ENCODE measurements around the gene MTG1.

The MTG1 gene

GRCh38 chr10:133446979-133447378, 53.0 kb downstream of the MTG1 start:
- no peaks in the 10 kb centered on the region for H3K36me3 ChIP-seq (replicated peaks; ENCODE audit: low read depth, low read length)
- H4K20me1 ChIP-seq (ENCODE audit: insufficient read depth, low read length) = no peaks in the 10 kb centered on the region
- H3K4me1 ChIP-seq (ENCODE audit: low read length) = no peaks in the 10 kb centered on the region
- peaks cover 4% of the 10 kb centered on the region; the same call in 1 of the 2 replicates for H3K9me3 ChIP-seq (ENCODE audit: insufficient read depth, low read length)
- no peak overlapping the region for H3K9ac ChIP-seq (ENCODE audit: low read length)
- H3K79me2 ChIP-seq (ENCODE audit: low read length) = no peaks in the 10 kb centered on the region
- no peaks in the 10 kb centered on the region for H3K27me3 ChIP-seq (ENCODE audit: low read depth, low read length)
- no peak overlapping the region for H3K4me3 ChIP-seq (ENCODE audit: low read length)
- no peak overlapping the region for H3K27ac ChIP-seq (ENCODE audit: low read length)
- H2AFZ ChIP-seq (ENCODE audit: low read depth, low read length) = no peak overlapping the region
- TF ChIP-seq EZH2phosphoT487 (IDR thresholded peaks at IDR 0.05; ENCODE audit: low read depth) = no peak
- no peak for TF ChIP-seq CTCF (IDR thresholded peaks at IDR 0.05; ENCODE audit: low read depth, low read length)
- no peak overlapping the region for H3K4me2 ChIP-seq (ENCODE audit: low read length)

- H3K4me3 ChIP-seq (ENCODE audit: low read length) = no peak overlapping the region
- no peak overlapping the region for H3K4me2 ChIP-seq (ENCODE audit: low read length)
- H3K27me3 ChIP-seq (ENCODE audit: low read depth, low read length) = no peaks in the 10 kb centered on the region
- no peaks in the 10 kb centered on the region for H3K79me2 ChIP-seq (ENCODE audit: low read length)
- no peaks in the 10 kb centered on the region for H3K4me1 ChIP-seq (ENCODE audit: low read length)
- H2AFZ ChIP-seq (ENCODE audit: low read depth, low read length) = no peak overlapping the region
- peaks cover 4% of the 10 kb centered on the region; the same call in 1 of the 2 replicates for H3K9me3 ChIP-seq (ENCODE audit: insufficient read depth, low read length)
- H3K9ac ChIP-seq (ENCODE audit: low read length) = no peak overlapping the region
- H3K36me3 ChIP-seq (replicated peaks; ENCODE audit: low read depth, low read length) = no peaks in the 10 kb centered on the region
- no peak for TF ChIP-seq EZH2phosphoT487 (IDR thresholded peaks at IDR 0.05; ENCODE audit: low read depth)
- no peak for TF ChIP-seq CTCF (IDR thresholded peaks at IDR 0.05; ENCODE audit: low read depth, low read length)
- H4K20me1 ChIP-seq (ENCODE audit: insufficient read depth, low read length) = no peaks in the 10 kb centered on the region
- H3K27ac ChIP-seq (ENCODE audit: low read length) = no peak overlapping the region
Measured at GRCh38 chr10:133448120-133448519, 54.2 kb downstream of the MTG1 start.

DNA sequence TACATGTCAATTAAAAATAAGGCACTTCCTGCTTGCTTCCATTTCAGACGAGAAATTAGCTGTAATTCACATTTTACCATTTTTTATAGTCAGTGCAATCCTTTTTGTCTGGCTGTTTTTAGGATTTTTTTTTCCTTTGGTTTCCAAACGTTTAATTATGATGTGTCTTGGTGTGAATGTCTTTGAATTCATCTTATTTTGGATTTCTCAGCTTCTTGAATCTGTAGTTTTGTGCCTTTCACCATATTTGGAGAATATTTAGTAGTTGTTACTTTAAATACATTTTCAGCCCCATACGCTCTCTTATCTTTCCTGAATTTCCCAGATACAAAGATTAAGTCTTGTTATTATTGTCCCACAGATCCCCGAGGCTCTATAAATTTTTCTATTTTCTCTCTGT, 57.4 kb downstream of the MTG1 start:
- Histone ChIP-seq H3K4me1 (ENCODE audit: low read length) (no peaks in the 10 kb centered on the region), H3K27me3 (ENCODE audit: low read depth, low read length) (no peaks in the 10 kb centered on the region), H4K20me1 (ENCODE audit: insufficient read depth, low read length) (no peaks in the 10 kb centered on the region), H2AFZ (ENCODE audit: low read depth, low read length) (no peak overlapping the region), H3K79me2 (ENCODE audit: low read length) (no peaks in the 10 kb centered on the region), H3K4me2 (ENCODE audit: low read length) (no peak overlapping the region), H3K9ac (ENCODE audit: low read length) (no peak overlapping the region), H3K9me3 (ENCODE audit: insufficient read depth, low read length) (peaks cover 4% of the 10 kb centered on the region; the same call in 1 of the 2 replicates), H3K4me3 (ENCODE audit: low read length) (no peak overlapping the region), H3K27ac (ENCODE audit: low read length) (no peak overlapping the region), H3K36me3 (replicated peaks; ENCODE audit: low read depth, low read length) (no peaks in the 10 kb centered on the region)
- TF ChIP-seq CTCF (IDR thresholded peaks at IDR 0.05; ENCODE audit: low read depth, low read length) = no peak
- no peak for TF ChIP-seq EZH2phosphoT487 (IDR thresholded peaks at IDR 0.05; ENCODE audit: low read depth)

DNA sequence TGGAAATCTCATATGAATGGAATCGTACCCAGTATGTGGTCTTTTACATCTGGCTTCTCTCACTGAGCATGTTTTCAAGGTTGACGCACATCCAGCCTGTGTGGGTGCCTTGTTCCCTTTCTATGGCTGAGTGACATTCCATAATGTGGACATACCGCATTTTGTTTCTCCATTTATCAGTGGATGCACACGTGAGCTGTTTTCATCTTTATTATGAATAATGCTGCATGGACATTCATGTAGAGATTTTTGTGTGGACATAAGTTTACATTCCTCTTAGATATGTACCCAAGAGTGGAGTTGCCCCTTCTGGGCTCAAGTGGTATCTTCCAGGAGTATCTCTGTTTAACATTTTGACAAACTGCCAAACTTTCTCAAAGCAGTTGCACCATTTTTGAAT, 58.5 kb downstream of the MTG1 start:
- H3K4me1 ChIP-seq (ENCODE audit: low read length) = no peaks in the 10 kb centered on the region
- peaks cover 4% of the 10 kb centered on the region; the same call in 1 of the 2 replicates for H3K9me3 ChIP-seq (ENCODE audit: insufficient read depth, low read length)
- no peak overlapping the region for H3K27ac ChIP-seq (ENCODE audit: low read length)
- no peaks in the 10 kb centered on the region for H3K36me3 ChIP-seq (replicated peaks; ENCODE audit: low read depth, low read length)
- no peak overlapping the region for H3K4me3 ChIP-seq (ENCODE audit: low read length)
- no peak overlapping the region for H3K4me2 ChIP-seq (ENCODE audit: low read length)
- TF ChIP-seq CTCF (IDR thresholded peaks at IDR 0.05; ENCODE audit: low read depth, low read length) (no peak), EZH2phosphoT487 (IDR thresholded peaks at IDR 0.05; ENCODE audit: low read depth) (no peak)
- H4K20me1 ChIP-seq (ENCODE audit: insufficient read depth, low read length) = no peaks in the 10 kb centered on the region
- no peak overlapping the region for H2AFZ ChIP-seq (ENCODE audit: low read depth, low read length)
- no peaks in the 10 kb centered on the region for H3K79me2 ChIP-seq (ENCODE audit: low read length)
- H3K27me3 ChIP-seq (ENCODE audit: low read depth, low read length) = no peaks in the 10 kb centered on the region
- H3K9ac ChIP-seq (ENCODE audit: low read length) = no peak overlapping the region
